DOHH2 (cell line): ENCODE data around the gene IRAK3.
"Not testable (repeated sequence)": the region's sequence is repeated elsewhere in the genome, so short reads cannot be mapped to it uniquely, and the experiment has no call there.

Experiments used
- H3F3A ChIP-seq: fragments of 200-600 bp; sonication (generic), shearing (Covaris generic); 2 replicates; pipeline ENCODE4 v1.6.0; 2016; ENCODE audit warnings: antibody characterized with exemption, mild to moderate bottlenecking; ENCODE audit not compliant: control insufficient read depth, insufficient read depth
- H3K27ac ChIP-seq: fragments of 200-600 bp; sonication (generic); 2 replicates; pipeline ENCODE4 v1.5.1; 2014; ENCODE audit warnings: low read depth, mild to moderate bottlenecking, low read length, moderate library complexity
- H3K27me3 ChIP-seq: fragments of 200-600 bp; sonication (generic); 2 replicates; pipeline ENCODE4 v1.6.1; 2014; ENCODE audit warnings: mild to moderate bottlenecking, low read length, mixed read lengths; ENCODE audit not compliant: control insufficient read depth
- H3K36me3 ChIP-seq: fragments of 200-600 bp; sonication (generic); 2 replicates; pipeline ENCODE4 v1.6.1; 2014; ENCODE audit warnings: mild to moderate bottlenecking, low read length, moderate library complexity, mixed read lengths; ENCODE audit not compliant: control insufficient read depth
- H3K4me1 ChIP-seq: fragments of 200-600 bp; sonication (generic); 2 replicates; pipeline ENCODE4 v1.6.1; 2014; ENCODE audit warnings: mild to moderate bottlenecking, low read length, mixed read lengths; ENCODE audit not compliant: control insufficient read depth
- H3K4me2 ChIP-seq: fragments of 200-600 bp; sonication (generic); 2 replicates; pipeline ENCODE4 v1.6.0; 2014; ENCODE audit warnings: mild to moderate bottlenecking, low read length, moderate library complexity
- H3K4me3 ChIP-seq: fragments of 200-600 bp; sonication (generic); 2 replicates; pipeline ENCODE4 v1.5.1; 2014; ENCODE audit warnings: mild to moderate bottlenecking, low read length, mixed read lengths
- H3K79me2 ChIP-seq: fragments of 200-600 bp; sonication (generic); 2 replicates; pipeline ENCODE4 v1.6.1; 2014; ENCODE audit warnings: mild to moderate bottlenecking, low read length, mixed read lengths; ENCODE audit not compliant: control insufficient read depth
- H3K9me2 ChIP-seq: fragments of 200-600 bp; sonication (generic); replicated peaks from 2 replicates; pipeline ENCODE4 v1.6.1; 2014; ENCODE audit warnings: mild to moderate bottlenecking, low read length, mixed read lengths; ENCODE audit not compliant: control insufficient read depth
- H3K9me3 ChIP-seq: fragments of 200-600 bp; sonication (generic); 2 replicates; pipeline ENCODE4 v1.6.1; 2014; ENCODE audit warnings: antibody characterized with exemption, low read length, mixed read lengths; ENCODE audit not compliant: control insufficient read depth, insufficient read depth
- H4K20me1 ChIP-seq: fragments of 200-600 bp; sonication (generic); 2 replicates; pipeline ENCODE4 v1.6.0; 2014; ENCODE audit warnings: low read depth, mild to moderate bottlenecking, antibody characterized with exemption, low read length, moderate library complexity; ENCODE audit not compliant: control insufficient read depth, insufficient read depth
- EZH2phosphoT487 ChIP-seq: fragments of 200-600 bp; sonication (generic); IDR thresholded peaks from 2 replicates; pipeline ENCODE4 v1.6.1; 2017; ENCODE audit warnings: borderline replicate concordance, mild to moderate bottlenecking, antibody characterized with exemption, low read length, moderate library complexity, mixed read lengths
- TF ChIP-seq, protein P1 (sequence below): fragments of 200-600 bp; sonication (generic); IDR thresholded peaks from one replicate; pipeline ENCODE4 v1.5.1; 2014; ENCODE audit warnings: antibody characterized with exemption, mild to moderate bottlenecking, low read depth, low read length; ENCODE audit not compliant: poor library complexity, severe bottlenecking

Gene IRAK3

DNA sequence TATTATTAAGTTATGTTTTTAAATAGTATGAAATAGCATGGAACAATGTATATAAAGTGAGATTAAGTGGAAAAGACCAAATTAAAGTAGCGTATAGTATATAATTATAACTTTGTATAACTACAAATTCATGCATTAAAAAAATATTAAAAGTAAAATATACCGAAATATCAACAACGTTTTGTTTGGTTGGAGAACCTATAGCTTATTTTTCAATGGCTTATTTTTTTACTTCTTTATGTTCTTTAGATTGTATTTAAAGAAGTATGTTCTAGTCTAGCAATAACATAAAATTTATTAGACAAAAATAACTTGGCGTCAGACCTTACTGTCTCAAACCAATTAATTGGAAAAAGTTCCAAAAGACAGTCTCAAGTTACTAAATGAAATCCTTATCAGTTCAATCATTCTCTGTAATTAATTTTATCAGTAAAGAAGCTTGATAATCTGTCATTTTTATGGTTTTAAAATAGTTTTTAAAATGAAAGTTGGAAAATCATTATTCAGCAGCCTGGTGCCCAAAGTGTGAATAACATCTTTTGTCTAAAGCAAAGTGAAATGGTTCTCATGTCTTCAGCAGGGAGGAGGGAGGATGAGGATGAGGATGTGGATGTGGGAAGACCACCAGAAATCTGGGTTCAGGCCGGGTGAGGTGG, 46.7 kb downstream of the IRAK3 start:
- no peak for TF ChIP-seq EZH2phosphoT487
- TF ChIP-seq, protein P1, sequence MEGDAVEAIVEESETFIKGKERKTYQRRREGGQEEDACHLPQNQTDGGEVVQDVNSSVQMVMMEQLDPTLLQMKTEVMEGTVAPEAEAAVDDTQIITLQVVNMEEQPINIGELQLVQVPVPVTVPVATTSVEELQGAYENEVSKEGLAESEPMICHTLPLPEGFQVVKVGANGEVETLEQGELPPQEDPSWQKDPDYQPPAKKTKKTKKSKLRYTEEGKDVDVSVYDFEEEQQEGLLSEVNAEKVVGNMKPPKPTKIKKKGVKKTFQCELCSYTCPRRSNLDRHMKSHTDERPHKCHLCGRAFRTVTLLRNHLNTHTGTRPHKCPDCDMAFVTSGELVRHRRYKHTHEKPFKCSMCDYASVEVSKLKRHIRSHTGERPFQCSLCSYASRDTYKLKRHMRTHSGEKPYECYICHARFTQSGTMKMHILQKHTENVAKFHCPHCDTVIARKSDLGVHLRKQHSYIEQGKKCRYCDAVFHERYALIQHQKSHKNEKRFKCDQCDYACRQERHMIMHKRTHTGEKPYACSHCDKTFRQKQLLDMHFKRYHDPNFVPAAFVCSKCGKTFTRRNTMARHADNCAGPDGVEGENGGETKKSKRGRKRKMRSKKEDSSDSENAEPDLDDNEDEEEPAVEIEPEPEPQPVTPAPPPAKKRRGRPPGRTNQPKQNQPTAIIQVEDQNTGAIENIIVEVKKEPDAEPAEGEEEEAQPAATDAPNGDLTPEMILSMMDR, result no peak
- Histone ChIP-seq H4K20me1 (no peaks in the 10 kb centered on the region), H3K36me3 (no peaks in the 10 kb centered on the region), H3F3A (no peaks in the 10 kb centered on the region), H3K27ac (no peak overlapping the region), H3K4me1 (peaks cover 47% of the 10 kb centered on the region), H3K4me2 (peak overlapping the region; percentile 65), H3K9me3 (no peaks in the 10 kb centered on the region), H3K9me2 (no peaks in the 10 kb centered on the region), H3K79me2 (no peaks in the 10 kb centered on the region), H3K27me3 (no peaks in the 10 kb centered on the region), H3K4me3 (peak overlapping the region; percentile 70)

DNA sequence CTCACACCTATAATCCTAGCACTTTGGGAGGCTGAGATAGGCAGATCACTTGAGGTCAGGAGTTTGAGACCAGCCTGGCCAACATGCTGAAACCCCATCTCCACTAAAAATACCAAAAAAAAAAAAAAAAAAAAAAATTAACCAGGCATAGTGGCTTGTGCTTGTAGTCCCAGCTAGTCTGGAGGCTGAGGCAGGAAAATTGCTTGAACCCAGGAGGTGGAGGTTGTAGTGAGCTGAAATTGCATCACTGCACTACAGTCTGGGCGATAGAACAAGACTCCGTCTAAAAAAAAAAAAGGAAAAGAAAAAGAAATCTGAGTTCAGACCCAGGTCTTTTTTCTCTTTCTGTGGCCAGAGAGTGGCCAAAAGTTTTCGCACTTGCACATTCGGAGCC, 47.3 kb downstream of the IRAK3 start:
- H3K79me2 ChIP-seq, H3K9me2 ChIP-seq, H3K27me3 ChIP-seq, H3K9me3 ChIP-seq, H3K27ac ChIP-seq, H3K36me3 ChIP-seq, H3F3A ChIP-seq, H4K20me1 ChIP-seq: not testable (repeated sequence)
- Histone ChIP-seq H3K4me1 (peaks cover 47% of the 10 kb centered on the region), H3K4me2 (peak overlapping the region; percentile 65), H3K4me3 (peak overlapping the region; percentile 70)

DNA sequence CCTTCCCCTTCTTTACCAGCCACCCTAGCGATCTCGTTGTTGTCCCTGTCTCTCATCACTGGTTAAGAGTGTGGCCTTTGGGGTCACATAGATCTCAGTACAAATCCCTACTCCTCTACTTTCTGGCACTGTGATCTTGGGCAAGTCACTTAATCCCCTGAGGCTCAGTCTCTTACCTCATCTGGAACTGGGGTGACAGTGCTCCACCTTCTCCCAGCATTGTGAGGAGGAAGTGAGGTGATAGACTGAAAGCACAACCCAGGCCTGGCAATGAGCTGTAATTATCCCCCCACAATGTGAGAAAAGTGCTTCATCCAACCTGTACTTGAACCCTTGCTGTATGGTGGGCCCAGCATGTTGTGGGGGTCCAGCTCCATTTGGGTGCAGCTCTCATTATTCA, 48.0 kb downstream of the IRAK3 start:
- Histone ChIP-seq H3F3A (no peaks in the 10 kb centered on the region), H3K9me3 (no peaks in the 10 kb centered on the region), H3K9me2 (no peaks in the 10 kb centered on the region), H3K4me3 (no peak overlapping the region), H3K4me2 (no peak overlapping the region), H3K27ac (no peak overlapping the region), H3K79me2 (no peaks in the 10 kb centered on the region), H4K20me1 (no peaks in the 10 kb centered on the region), H3K4me1 (peaks cover 47% of the 10 kb centered on the region), H3K27me3 (no peaks in the 10 kb centered on the region), H3K36me3 (no peaks in the 10 kb centered on the region)
- no peak for TF ChIP-seq EZH2phosphoT487
- TF ChIP-seq, protein P1, result no peak

DNA sequence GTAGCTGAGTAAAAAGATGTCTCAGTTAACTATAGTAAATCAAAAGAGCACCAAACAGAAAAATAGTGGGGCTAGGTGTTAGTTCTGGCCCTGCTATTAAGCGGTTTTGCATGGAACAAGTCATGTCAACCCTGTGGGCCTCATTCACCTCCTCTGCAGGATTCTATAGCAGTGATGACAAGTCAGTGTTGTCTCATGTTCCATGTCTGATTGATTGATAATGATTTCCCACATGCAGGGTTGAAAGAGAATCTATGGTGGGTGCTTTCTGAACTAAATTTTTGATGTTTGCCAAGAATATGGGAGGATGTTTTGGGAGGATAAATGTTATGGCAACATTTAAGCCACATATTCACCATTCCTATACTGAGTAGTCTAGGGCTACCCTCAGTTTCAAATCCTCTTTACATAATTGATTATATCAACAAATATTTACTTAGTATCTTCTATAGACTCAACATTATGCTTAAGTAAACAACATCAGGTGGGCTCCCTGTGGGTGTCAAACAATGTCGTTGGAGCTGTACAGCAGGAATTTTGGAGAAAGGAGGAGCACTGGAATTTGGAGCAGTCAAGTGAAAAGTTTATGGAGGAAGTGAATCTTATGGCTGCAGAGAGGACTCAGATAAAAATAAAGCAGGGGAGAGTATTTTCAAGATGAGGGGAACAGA, 48.6 kb downstream of the IRAK3 start:
- Histone ChIP-seq H3K4me2 (no peak overlapping the region), H3F3A (no peaks in the 10 kb centered on the region), H3K27me3 (no peaks in the 10 kb centered on the region), H3K79me2 (no peaks in the 10 kb centered on the region), H3K27ac (no peak overlapping the region), H3K4me3 (no peak overlapping the region), H3K9me3 (no peaks in the 10 kb centered on the region), H3K4me1 (peaks cover 41% of the 10 kb centered on the region), H3K36me3 (no peaks in the 10 kb centered on the region), H4K20me1 (no peaks in the 10 kb centered on the region), H3K9me2 (no peaks in the 10 kb centered on the region)
- no peak for TF ChIP-seq EZH2phosphoT487
- TF ChIP-seq, protein P1, result no peak
